GM23248 (cell line): ENCODE results near the gene ATP2B1. TPM values are rescaled to one million over a fixed set of nuclear protein-coding genes. Genes with fewer than 3 reads are reported as not detected.

Experiments used
- DNase-seq: peaks from one replicate; pipeline ENCODE4 v3.0.0-alpha.2; 2015
- H2AFZ ChIP-seq: fragments of 200-600 bp; sonication (generic); 2 replicates; pipeline ENCODE4 v1.6.1; 2016; ENCODE audit warnings: antibody characterized with exemption
- H3F3A ChIP-seq: fragments of 200-600 bp; sonication (generic); 2 replicates; pipeline ENCODE4 v1.6.1; 2016; ENCODE audit warnings: mild to moderate bottlenecking, antibody characterized with exemption, mixed run types; ENCODE audit not compliant: insufficient read depth
- H3K27ac ChIP-seq: fragments of 200-600 bp; sonication (generic); 2 replicates; pipeline ENCODE4 v1.5.1; 2016; ENCODE audit warnings: mild to moderate bottlenecking
- H3K27me3 ChIP-seq: fragments of 200-600 bp; sonication (generic); replicated peaks from 2 replicates; pipeline ENCODE4 v1.6.1; 2016; ENCODE audit warnings: mild to moderate bottlenecking; ENCODE audit not compliant: insufficient read depth
- H3K36me3 ChIP-seq: fragments of 200-600 bp; sonication (generic); 2 replicates; pipeline ENCODE4 v1.6.1; 2016; ENCODE audit warnings: low read depth, mild to moderate bottlenecking
- H3K4me1 ChIP-seq: fragments of 200-600 bp; sonication (generic); 2 replicates; pipeline ENCODE4 v1.6.1; 2016; ENCODE audit warnings: mild to moderate bottlenecking; ENCODE audit not compliant: insufficient read depth
- H3K4me2 ChIP-seq: fragments of 200-600 bp; sonication (generic); one replicate; pipeline ENCODE4 v1.6.1; 2016; ENCODE audit warnings: mild to moderate bottlenecking; ENCODE audit not compliant: unreplicated experiment
- H3K4me3 ChIP-seq: fragments of 200-600 bp; sonication (generic); 2 replicates; pipeline ENCODE4 v1.5.1; 2016; ENCODE audit warnings: mild to moderate bottlenecking
- H3K79me2 ChIP-seq: fragments of 200-600 bp; sonication (generic); 2 replicates; pipeline ENCODE4 v1.6.1; 2016; ENCODE audit warnings: mild to moderate bottlenecking; ENCODE audit not compliant: insufficient read depth
- H3K9ac ChIP-seq: fragments of 200-600 bp; sonication (generic); 2 replicates; pipeline ENCODE4 v1.6.1; 2016; ENCODE audit warnings: mild to moderate bottlenecking
- H3K9me2 ChIP-seq: fragments of 200-600 bp; sonication (generic); 2 replicates; pipeline ENCODE4 v1.6.1; 2016; ENCODE audit warnings: mixed run types, mild to moderate bottlenecking, moderate library complexity; ENCODE audit not compliant: insufficient read depth
- H3K9me3 ChIP-seq: fragments of 200-600 bp; sonication (generic); one replicate; pipeline ENCODE4 v1.6.1; 2017; ENCODE audit warnings: low read depth
- H4K20me1 ChIP-seq: fragments of 200-600 bp; sonication (generic); 2 replicates; pipeline ENCODE4 v1.6.0; 2016; ENCODE audit not compliant: insufficient read depth
- EZH2 ChIP-seq: fragments of 200-600 bp; sonication (generic); IDR thresholded peaks from 2 replicates; pipeline ENCODE4 v1.6.1; 2018; ENCODE audit warnings: antibody characterized with exemption, mild to moderate bottlenecking; ENCODE audit not compliant: insufficient read depth, poor library complexity, severe bottlenecking
- EZH2phosphoT487 ChIP-seq: fragments of 200-600 bp; sonication (generic); IDR thresholded peaks from 2 replicates; pipeline ENCODE4 v1.6.1; 2018; ENCODE audit warnings: antibody characterized with exemption, moderate library complexity, mild to moderate bottlenecking, low read depth; ENCODE audit not compliant: insufficient read depth
- WGBS, 2 experiments: methylation state at CpG; one replicate each; pipeline ENCODE4 v1.1.6; 2015 to 2017; ENCODE audit warnings: low lambda C conversion rate in 2 of 2, low coverage in 1 of 2; ENCODE audit errors: missing lambda C conversion rate in 2 of 2; 5-methylcytosine and 5-hydroxymethylcytosine counted together
- in situ Hi-C: fragments of 300-500 bp; cut with MboI; formaldehyde crosslinking; loops from 2 replicates; pipeline ENCODE4 v1.15.0; 2020
- polyA plus RNA-seq: library from polyadenylated mRNA; unstranded; fragments of >200 nt; fragmentation: Nextera tagmentation; extraction: Ambion mirVana; gene quantifications from 2 replicates; pipeline ENCODE4 v1.2.1, GENCODE V29; 2016
- total RNA-seq: library from RNA; depleted of rRNA; stranded (reverse); fragments of >200 nt; shearing (Covaris generic); gene quantifications from 2 replicates; pipeline ENCODE4 v1.2.3, GENCODE V29; 2014

Gene ATP2B1
- total and polyA plus RNA-seq, 2 experiments from 2014 or later: 34.5 to 80.1 TPM

GRCh38 chr12:89649139-89649538, 59.5 kb downstream of the ATP2B1 start:
- Histone ChIP-seq H3K27ac (no peak overlapping the region), H3F3A (no peaks in the 10 kb centered on the region), H3K9me3 (no peaks in the 10 kb centered on the region), H2AFZ (no peak overlapping the region), H3K36me3 (no peaks in the 10 kb centered on the region), H3K4me2 (no peak overlapping the region), H3K9ac (no peak overlapping the region), H3K4me1 (no peaks in the 10 kb centered on the region), H3K79me2 (peaks cover 98% of the 10 kb centered on the region), H4K20me1 (no peaks in the 10 kb centered on the region), H3K9me2 (no peaks in the 10 kb centered on the region; the same call in 1 of the 2 replicates), H3K4me3 (no peak overlapping the region), H3K27me3 (no peaks in the 10 kb centered on the region)
- in situ Hi-C loops: no loop called here
- 97 to 100% methylated on average over 2 of the region's 2 CpGs for WGBS, 2 experiments
- TF ChIP-seq EZH2phosphoT487: no peak
- TF ChIP-seq EZH2: no peak
- DNase-seq: no peak

- Histone ChIP-seq H3K27me3 (no peaks in the 10 kb centered on the region), H3K9me3 (no peaks in the 10 kb centered on the region), H2AFZ (no peak overlapping the region), H3K27ac (no peak overlapping the region), H3K4me3 (no peak overlapping the region), H3K36me3 (no peaks in the 10 kb centered on the region), H4K20me1 (no peaks in the 10 kb centered on the region), H3K9me2 (no peaks in the 10 kb centered on the region; the same call in 1 of the 2 replicates), H3K4me1 (no peaks in the 10 kb centered on the region), H3K4me2 (no peak overlapping the region), H3K79me2 (peaks cover 98% of the 10 kb centered on the region), H3K9ac (no peak overlapping the region), H3F3A (no peaks in the 10 kb centered on the region)
- WGBS, 2 experiments: 97 to 100% methylated on average over 4 of the region's 4 CpGs
- in situ Hi-C loops: no loop called here
- TF ChIP-seq EZH2phosphoT487: no peak
- TF ChIP-seq EZH2: no peak
- DNase-seq: no peak
These were observed 60.3 kb downstream of the ATP2B1 start for GRCh38 chr12:89648211-89648930.

GRCh38 chr12:89645434-89645833, 63.2 kb downstream of the ATP2B1 start:
- Histone ChIP-seq H3K9me2 (no peaks in the 10 kb centered on the region; the same call in 1 of the 2 replicates), H3K79me2 (peaks cover 97% of the 10 kb centered on the region), H3K27ac (no peak overlapping the region), H3K9ac (no peak overlapping the region), H3K4me2 (no peak overlapping the region), H3K4me3 (no peak overlapping the region), H2AFZ (no peak overlapping the region), H3F3A (no peaks in the 10 kb centered on the region), H3K9me3 (no peaks in the 10 kb centered on the region), H3K36me3 (0 out of 2 replicates have a peak, but pooled peaks cover 9% of the 10 kb centered on the region), H3K27me3 (no peaks in the 10 kb centered on the region), H3K4me1 (no peaks in the 10 kb centered on the region), H4K20me1 (no peaks in the 10 kb centered on the region)
- DNase-seq: no peak
- in situ Hi-C loops: no loop called here
- WGBS, 2 experiments: 81 to 92% methylated on average over 1 of the region's 1 CpG
- TF ChIP-seq EZH2phosphoT487: no peak
- no peak for TF ChIP-seq EZH2

GRCh38 chr12:89642959-89643358, 65.7 kb downstream of the ATP2B1 start:
- Histone ChIP-seq H4K20me1 (no peaks in the 10 kb centered on the region), H3K36me3 (0 out of 2 replicates have a peak, but pooled peaks cover 9% of the 10 kb centered on the region), H3K27me3 (no peaks in the 10 kb centered on the region), H3K9me2 (no peaks in the 10 kb centered on the region; the same call in 1 of the 2 replicates), H3K4me1 (no peaks in the 10 kb centered on the region), H3K9ac (no peak overlapping the region), H3K4me3 (no peak overlapping the region), H3K79me2 (peaks cover 90% of the 10 kb centered on the region), H3K9me3 (no peaks in the 10 kb centered on the region), H3F3A (no peaks in the 10 kb centered on the region), H3K27ac (no peak overlapping the region), H3K4me2 (no peak overlapping the region), H2AFZ (no peak overlapping the region)
- WGBS, 2 experiments: 84% methylated on average over 5 of the region's 5 CpGs; no CpG with 5 or more reads in 1 of the 2 experiments
- in situ Hi-C loops: no loop called here
- no peak for DNase-seq
- TF ChIP-seq EZH2phosphoT487 (no peak), EZH2 (no peak)
